Measurements from ENCODE around the gene ZNF22. TPM values are rescaled to one million over a fixed set of nuclear protein-coding genes. Genes with fewer than 3 reads are reported as not detected.

The ZNF22 gene
- total RNA-seq, 1 experiment from 2014 or later = 29.9 TPM

DNA sequence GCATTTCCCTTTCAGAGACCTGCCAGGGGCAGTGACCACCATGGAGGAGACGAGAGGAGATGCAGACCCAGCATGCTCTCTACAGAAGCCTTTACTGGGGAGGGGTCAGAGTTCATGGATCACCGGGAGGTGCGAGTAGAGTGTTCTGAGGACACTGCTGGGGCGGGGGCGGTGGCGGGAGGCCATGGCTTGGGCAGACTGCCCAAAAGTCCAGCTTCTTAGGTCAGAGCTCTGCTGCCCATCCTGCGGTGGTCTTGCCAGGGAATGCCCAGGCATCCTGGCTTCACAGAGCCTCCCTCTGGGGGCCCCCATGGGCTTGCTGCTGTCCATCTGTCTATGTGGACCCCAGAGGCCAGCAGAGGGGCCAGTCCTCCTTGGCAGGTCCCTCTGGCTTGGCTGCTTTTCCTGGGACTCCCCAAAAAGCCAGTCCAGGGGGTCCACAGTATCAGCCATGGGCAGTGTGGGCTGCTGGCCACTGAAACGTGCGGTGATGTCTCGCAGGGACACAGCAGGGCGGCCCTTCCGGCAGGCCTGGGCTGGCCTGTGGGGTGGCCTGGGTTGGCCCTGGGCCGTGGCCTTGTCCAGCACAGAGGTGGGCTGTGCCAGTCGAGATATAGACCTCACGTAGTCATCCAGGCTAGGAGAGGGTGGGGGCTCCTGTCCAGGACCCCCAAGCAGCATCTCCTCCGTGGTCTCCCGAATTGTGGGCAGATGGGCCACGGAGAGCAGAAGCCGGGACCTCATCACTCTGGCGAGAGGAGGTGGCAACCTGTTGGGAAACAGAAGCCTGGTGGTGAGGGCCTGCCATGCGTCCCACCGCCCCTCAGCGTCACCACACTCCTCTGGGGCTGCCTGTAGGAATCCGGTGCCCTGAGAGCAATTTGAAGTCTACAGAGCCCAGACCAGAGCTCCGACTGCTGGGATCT is 23.2 kb upstream of the ZNF22 start:
- peak overlapping the region; percentile 61 for H3K4me3 ChIP-seq
- no peaks in the 10 kb centered on the region for H3K9me3 ChIP-seq (ENCODE audit: insufficient read depth, low read depth)
- no peaks in the 10 kb centered on the region for H3K36me3 ChIP-seq (ENCODE audit: low read depth)
- POLR2A ChIA-PET (ENCODE audit: unreplicated experiment) = interaction anchor here (1.2 kb wide), 1 partner anchor 24 kb away, joined by 13 read pairs; no protein-coding TSS in a partner anchor
- TF ChIP-seq, protein P1, sequence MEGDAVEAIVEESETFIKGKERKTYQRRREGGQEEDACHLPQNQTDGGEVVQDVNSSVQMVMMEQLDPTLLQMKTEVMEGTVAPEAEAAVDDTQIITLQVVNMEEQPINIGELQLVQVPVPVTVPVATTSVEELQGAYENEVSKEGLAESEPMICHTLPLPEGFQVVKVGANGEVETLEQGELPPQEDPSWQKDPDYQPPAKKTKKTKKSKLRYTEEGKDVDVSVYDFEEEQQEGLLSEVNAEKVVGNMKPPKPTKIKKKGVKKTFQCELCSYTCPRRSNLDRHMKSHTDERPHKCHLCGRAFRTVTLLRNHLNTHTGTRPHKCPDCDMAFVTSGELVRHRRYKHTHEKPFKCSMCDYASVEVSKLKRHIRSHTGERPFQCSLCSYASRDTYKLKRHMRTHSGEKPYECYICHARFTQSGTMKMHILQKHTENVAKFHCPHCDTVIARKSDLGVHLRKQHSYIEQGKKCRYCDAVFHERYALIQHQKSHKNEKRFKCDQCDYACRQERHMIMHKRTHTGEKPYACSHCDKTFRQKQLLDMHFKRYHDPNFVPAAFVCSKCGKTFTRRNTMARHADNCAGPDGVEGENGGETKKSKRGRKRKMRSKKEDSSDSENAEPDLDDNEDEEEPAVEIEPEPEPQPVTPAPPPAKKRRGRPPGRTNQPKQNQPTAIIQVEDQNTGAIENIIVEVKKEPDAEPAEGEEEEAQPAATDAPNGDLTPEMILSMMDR (conservative IDR thresholded peaks at IDR 0.05) = no peak
- TF ChIP-seq EZH2 (IDR thresholded peaks at IDR 0.05; ENCODE audit: low read depth) = no peak
- intact Hi-C loops (cut with micrococcal nuclease; ENCODE audit: unreplicated experiment) = loop anchor here (1.0 to 5.0 kb wide), 5 partner anchors 13 to 1115 kb away; partner anchors contain the start of gene RASSF4
- H3K4me1 ChIP-seq (replicated peaks; ENCODE audit: insufficient read depth) = peaks cover 82% of the 10 kb centered on the region
- peaks cover 31% of the 10 kb centered on the region; the same call in 1 of the 2 replicates for H3F3A ChIP-seq (ENCODE audit: insufficient read depth, low read depth)
- H3K27ac ChIP-seq = 0 out of 2 replicates have a peak overlapping the region, but pooled peaks have one; percentile 11
- H2AFZ ChIP-seq = no peak overlapping the region
- no peaks in the 10 kb centered on the region for H3K9me2 ChIP-seq (ENCODE audit: insufficient read depth)
- H3K79me2 ChIP-seq (ENCODE audit: low read depth) = peaks cover 22% of the 10 kb centered on the region
- CTCF ChIA-PET = no interaction called here
- no peaks in the 10 kb centered on the region for H3K27me3 ChIP-seq (ENCODE audit: insufficient read depth, low read depth)
- H4K20me1 ChIP-seq (ENCODE audit: insufficient read depth) = peaks cover 9% of the 10 kb centered on the region
- DNase-seq = no peak
- BruUV-seq (replicated peaks) = no TSS peak
- peak overlapping the region; percentile 81 for H3K4me2 ChIP-seq

DNA sequence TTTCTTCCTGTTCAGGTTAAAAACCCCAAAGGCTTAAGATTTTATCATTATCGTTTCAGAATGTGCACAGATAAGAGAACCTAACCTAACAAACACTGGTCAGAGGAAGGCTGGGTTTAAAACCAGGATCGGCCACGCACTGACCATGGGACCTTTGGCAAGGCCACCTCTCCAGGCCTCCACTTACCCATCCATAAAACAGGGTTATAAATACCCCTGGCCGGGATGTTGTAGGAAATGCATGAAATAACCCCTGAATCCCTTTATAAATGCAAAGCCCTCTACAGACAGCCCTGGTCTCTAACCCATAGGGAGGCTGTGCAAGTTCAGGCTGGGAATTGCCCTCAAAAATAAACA is 22.5 kb upstream of the ZNF22 start:
- H3K36me3 ChIP-seq (ENCODE audit: low read depth) = no peaks in the 10 kb centered on the region
- no peaks in the 10 kb centered on the region for H3K27me3 ChIP-seq (ENCODE audit: insufficient read depth, low read depth)
- H3K79me2 ChIP-seq (ENCODE audit: low read depth) = peaks cover 22% of the 10 kb centered on the region
- intact Hi-C loops (cut with micrococcal nuclease; ENCODE audit: unreplicated experiment) = loop anchor here (1.0 to 5.0 kb wide), 5 partner anchors 14 to 1116 kb away; partner anchors contain the start of gene RASSF4
- H3K9me3 ChIP-seq (ENCODE audit: insufficient read depth, low read depth) = no peaks in the 10 kb centered on the region
- H3K4me1 ChIP-seq (replicated peaks; ENCODE audit: insufficient read depth) = peaks cover 88% of the 10 kb centered on the region
- H3F3A ChIP-seq (ENCODE audit: insufficient read depth, low read depth) = peaks cover 31% of the 10 kb centered on the region; the same call in 1 of the 2 replicates
- TSS peak; percentile 67 for BruUV-seq (replicated peaks)
- no peak overlapping the region for H2AFZ ChIP-seq
- no peak for DNase-seq
- no peak for TF ChIP-seq EZH2 (IDR thresholded peaks at IDR 0.05; ENCODE audit: low read depth)
- TF ChIP-seq, protein P1 (conservative IDR thresholded peaks at IDR 0.05) = no peak
- POLR2A ChIA-PET (ENCODE audit: unreplicated experiment) = interaction anchor here (0.6 to 1.2 kb wide), 4 partner anchors 14 to 1052 kb away, joined by 4 to 13 read pairs (median 4); partner anchors contain the start of gene NCOA4
- CTCF ChIA-PET = interaction anchor here (1.4 kb wide), 1 partner anchor 26 kb away, joined by 3 read pairs; no protein-coding TSS in a partner anchor
- H3K4me3 ChIP-seq = peak overlapping the region; percentile 61
- peaks cover 9% of the 10 kb centered on the region for H4K20me1 ChIP-seq (ENCODE audit: insufficient read depth)
- peak overlapping the region; percentile 81 for H3K4me2 ChIP-seq
- H3K9me2 ChIP-seq (ENCODE audit: insufficient read depth) = no peaks in the 10 kb centered on the region
- H3K27ac ChIP-seq = peak overlapping the region; percentile 11

DNA sequence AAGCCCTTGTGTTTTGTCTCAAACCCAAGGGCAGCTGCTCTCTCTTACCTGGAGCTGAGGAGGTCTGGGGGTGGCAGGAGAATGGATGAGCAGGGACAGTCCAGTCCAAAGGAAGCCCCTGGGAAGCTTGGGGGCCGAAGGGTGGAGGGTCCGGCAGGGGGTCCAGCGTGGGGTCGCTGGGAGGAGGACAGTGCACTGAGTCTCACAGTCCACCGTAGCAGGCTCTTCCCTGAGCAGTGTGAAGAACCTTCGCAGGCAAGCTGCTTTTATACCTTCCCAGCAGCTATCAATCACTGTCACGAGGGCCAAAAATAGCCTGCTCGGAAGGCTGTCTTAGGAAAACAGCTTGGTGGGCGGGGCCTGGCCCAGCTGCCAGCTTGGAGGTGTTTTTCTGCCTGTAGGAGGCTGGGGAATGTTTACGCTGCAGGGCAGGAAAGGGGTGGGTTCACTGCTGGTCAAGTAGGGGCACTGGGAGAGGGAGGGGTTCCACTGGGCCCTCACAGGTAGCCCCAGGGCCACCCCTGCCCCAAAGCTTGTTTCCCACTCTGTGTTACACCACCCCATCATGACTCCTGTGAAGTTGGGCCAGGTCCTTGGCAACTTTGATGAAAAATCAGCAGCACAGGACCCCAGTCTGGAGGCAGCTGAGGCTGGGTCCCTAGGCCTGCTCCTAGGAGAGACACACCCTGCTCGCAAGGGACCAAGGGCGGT is 22.0 kb upstream of the ZNF22 start, which contains the start of gene DEPP1:
DEPP1 (minus strand) TSS at position 240 of the 711 bp plus-strand sequence. CDS start 779 bp downstream, outside the sequence.
- Histone ChIP-seq H3K4me1 (replicated peaks; ENCODE audit: insufficient read depth) (peaks cover 90% of the 10 kb centered on the region), H3K9me2 (ENCODE audit: insufficient read depth) (no peaks in the 10 kb centered on the region), H2AFZ (peak within 1 kb of the TSS; percentile 63), H3K4me2 (peak within 1 kb of the TSS; percentile 81), H4K20me1 (ENCODE audit: insufficient read depth) (peaks cover 9% of the 10 kb centered on the region), H3K4me3 (peak within 1 kb of the TSS; percentile 61), H3F3A (ENCODE audit: insufficient read depth, low read depth) (peaks cover 31% of the 10 kb centered on the region; the same call in 1 of the 2 replicates), H3K36me3 (ENCODE audit: low read depth) (no peaks in the 10 kb centered on the region), H3K27me3 (ENCODE audit: insufficient read depth, low read depth) (no peaks in the 10 kb centered on the region), H3K9me3 (ENCODE audit: insufficient read depth, low read depth) (no peaks in the 10 kb centered on the region), H3K27ac (peak within 1 kb of the TSS; percentile 92), H3K79me2 (ENCODE audit: low read depth) (peaks cover 22% of the 10 kb centered on the region)
- intact Hi-C loops (cut with micrococcal nuclease; ENCODE audit: unreplicated experiment) = loop anchor here (1.0 to 5.0 kb wide), 5 partner anchors 14 to 1116 kb away; partner anchors contain the start of gene RASSF4
- ChIA-PET CTCF (interaction anchor here (0.6 to 1.4 kb wide), 2 partner anchors 25 to 1020 kb away, joined by 3 read pairs; no protein-coding TSS in a partner anchor), POLR2A (ENCODE audit: unreplicated experiment) (interaction anchor here (0.6 to 1.2 kb wide), 10 partner anchors 12 to 1424 kb away, joined by 3 to 13 read pairs (median 4); partner anchors contain the start of gene NCOA4)
- no peak for TF ChIP-seq EZH2 (IDR thresholded peaks at IDR 0.05; ENCODE audit: low read depth)
- TF ChIP-seq, protein P1 (conservative IDR thresholded peaks at IDR 0.05) = 0 out of 2 replicates have a peak, but pooled peaks have one; percentile 23
- no TSS peak for BruUV-seq (replicated peaks)
- peak; percentile 96 for DNase-seq

Data from PC-9 (cell line).